Hematopoietic multipotent progenitor cell treated with erythropoietin and hydrocortisone succinate and interleukin-3 and kit ligand, for 4 days (in vitro differentiated cells): ENCODE data around the gene BMI1.

ENCODE experiments used
- DNase-seq: peaks from one replicate; pipeline ENCODE4 v3.0.0-alpha.2; 2015

BMI1 gene

DNA sequence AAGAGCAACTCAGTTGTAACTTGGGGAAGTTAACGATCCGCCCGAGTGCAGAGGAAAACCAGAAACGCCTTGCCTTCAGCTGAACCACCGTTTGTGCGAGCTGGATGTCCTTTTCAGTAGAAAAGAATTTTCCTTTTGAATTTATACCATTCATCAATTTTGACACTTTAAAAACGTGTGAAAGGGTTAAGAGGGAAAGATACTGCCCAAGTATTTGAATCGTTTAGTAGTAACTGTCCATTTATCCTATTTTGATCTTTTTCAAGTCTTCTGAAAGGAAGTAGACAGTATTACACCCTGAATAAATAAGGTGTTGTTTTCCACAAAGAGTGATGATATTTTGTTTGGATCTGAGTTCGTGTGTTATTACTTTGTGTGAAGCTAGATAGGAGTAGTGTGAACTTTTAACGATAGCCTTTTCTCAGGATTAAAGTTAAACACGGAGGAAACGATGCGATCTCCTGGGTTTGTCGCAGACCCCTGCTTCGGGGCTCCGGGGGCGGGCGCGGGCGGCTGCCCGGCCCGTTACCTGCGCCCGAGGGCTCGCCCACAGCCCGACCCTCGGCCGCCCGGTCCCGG is 830 bp upstream of the BMI1 start:
- peak; percentile 64 for DNase-seq

- peak; percentile 81 for DNase-seq
These were observed 441 bp downstream of the BMI1 start for GRCh38 chr10:22321156-22321923.

DNA sequence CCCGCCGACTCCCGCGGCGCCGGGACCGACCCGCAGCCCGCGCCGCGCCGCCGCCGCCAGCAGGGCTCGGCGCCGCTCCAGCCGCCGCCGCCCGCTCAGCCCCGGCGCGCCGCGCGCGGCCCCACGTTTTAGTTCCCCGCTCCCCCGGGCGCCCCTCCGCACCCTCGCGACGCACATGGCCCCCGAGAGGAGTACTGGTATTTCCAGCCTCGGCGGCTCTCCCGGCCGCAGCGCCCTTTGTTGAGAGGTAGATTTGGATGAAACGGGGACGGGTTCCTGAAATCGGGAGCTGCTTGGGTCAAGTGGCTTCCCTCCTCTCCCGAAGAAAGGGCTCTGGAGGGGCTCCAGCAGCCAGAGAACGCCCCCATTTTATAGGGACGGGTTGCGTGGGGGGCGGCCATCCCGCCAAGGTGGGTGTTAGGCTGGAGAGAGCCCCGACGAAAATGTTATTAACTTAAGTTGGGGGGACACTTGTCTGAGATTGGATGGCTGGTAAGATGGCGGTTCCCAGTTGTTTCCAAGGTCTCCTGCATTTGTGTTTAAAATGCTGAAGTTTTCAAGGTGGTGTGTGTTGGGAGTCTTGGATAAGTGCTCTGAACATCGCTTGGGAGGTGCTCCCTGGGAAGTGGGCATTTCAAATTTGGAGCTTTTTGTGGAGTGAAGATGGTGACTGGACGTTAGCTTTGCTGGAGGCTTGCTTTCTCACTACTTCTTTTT is 1.2 kb downstream of the BMI1 start:
- DNase-seq: peak; percentile 44

DNA sequence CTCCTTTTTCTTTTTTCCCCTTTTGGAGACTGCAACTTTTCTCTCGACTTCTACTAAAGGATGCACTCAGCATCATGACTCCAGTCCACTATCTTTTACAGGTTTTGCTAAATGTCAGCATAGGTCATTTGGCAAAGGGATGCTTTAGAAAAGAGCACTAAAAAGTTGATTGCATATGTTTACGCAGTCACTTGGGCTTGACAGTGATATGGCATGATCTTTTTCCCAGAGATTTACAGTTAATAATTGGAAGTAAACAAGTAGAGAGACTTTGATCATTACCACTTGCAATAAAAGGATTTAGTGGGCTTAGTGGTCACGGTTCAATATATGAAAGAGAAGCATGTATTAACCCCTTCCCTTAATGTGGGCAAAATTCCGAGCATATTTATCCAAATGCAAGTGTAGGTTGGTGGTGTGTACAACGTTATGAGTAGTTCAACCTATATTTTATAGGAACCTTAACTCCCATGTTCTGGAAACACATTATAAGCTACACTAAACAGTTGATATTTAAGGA is 1.8 kb downstream of the BMI1 start:
- DNase-seq: no peak

DNA sequence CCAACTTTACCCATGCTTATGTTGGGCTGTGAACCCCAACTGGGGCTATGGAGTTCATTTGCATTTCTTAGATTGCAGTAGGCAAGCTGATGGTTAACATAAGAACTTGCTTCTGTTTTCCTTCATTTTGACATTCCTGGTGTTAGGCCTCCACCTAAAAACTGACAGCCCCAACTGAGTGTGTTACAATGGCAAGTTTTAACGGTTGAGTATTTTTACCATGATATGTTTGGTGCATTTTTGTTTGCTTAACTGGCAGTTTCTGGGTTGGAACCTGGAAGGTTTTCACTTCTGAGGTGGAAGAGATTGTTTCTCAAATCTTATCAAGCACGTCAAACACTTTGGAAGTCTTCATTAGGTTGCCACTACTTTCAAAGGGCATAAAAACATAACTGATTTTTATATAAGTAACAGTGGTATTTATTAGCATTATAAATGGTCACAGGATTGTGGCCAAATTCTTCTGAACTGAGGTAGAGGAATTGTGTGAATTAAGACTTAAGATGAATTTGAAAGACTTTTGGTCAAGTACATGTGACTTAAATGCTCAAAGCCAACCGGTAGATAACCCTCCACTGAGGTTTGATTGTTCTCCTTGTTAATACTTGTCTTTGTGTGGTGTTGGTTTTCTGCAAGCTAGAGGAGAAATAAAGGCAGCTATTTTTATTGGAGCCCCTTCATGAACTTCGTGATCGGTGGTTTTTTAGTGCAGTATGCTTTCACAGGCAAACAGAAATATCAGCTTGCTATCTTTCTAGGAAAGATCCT is 2.8 kb downstream of the BMI1 start:
- DNase-seq: no peak

DNA sequence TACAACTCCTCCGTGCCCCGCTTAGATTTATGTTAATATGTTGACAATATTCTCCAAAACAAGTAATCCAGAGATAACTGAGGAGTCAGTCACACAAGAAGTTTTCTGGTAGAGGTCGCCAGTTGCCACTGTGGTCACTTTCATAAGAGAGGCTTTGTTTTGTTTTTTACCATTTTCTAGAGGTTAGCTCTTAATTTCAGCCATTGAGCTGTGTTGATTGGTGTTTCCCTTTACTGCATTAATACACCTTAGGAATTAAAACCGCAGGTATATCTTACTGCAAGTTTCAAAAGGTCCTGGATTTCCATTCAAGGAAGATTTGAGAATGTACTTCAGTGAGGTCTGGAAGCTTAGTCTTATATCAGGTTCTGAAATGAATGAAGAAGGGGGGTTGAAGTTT is 3.5 kb downstream of the BMI1 start:
- DNase-seq: no peak

DNA sequence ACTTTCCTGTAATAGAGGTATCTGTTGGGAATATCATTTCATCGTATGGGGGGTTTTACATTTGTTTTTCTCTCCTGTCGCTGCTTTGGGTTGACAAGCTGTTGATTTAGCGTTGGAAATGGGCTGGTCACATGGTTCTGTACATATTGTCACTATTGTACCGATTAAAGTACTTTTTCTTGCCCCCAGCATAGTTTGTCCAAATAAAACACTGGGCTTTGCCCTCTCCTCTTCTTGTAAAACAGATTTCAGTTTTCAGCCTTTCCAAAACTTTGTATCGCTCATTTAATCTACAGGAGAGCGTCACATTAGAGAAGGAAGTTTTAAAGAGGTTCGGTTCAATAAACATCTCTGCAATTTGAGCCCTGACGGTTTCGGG is 4.0 kb downstream of the BMI1 start:
- no peak for DNase-seq

- peak; percentile 82 for DNase-seq
These were observed 4.6 kb downstream of the BMI1 start for GRCh38 chr10:22325272-22326144.

DNA sequence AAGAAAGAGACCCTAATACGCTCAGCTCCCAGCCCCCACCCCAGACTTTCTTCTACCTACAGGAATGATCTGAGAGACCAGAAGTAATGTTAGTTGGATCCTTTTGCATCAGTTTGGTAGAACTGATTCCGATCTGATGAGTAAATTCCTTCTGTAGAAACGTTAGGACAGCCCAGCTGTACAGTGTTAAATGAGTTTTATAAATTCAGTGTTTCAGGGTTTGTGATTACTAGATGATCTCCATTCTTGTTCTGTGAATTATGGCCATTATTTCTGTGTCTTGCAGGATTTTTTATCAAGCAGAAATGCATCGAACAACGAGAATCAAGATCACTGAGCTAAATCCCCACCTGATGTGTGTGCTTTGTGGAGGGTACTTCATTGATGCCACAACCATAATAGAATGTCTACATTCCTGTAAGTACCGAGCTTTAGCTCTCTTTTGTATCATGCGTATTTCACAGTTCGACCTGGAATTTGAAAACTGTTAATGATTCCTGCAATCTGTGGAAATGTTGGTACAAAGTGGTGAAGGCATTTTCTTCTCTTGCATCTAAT is 5.3 kb downstream of the BMI1 start:
- DNase-seq: no peak

DNA sequence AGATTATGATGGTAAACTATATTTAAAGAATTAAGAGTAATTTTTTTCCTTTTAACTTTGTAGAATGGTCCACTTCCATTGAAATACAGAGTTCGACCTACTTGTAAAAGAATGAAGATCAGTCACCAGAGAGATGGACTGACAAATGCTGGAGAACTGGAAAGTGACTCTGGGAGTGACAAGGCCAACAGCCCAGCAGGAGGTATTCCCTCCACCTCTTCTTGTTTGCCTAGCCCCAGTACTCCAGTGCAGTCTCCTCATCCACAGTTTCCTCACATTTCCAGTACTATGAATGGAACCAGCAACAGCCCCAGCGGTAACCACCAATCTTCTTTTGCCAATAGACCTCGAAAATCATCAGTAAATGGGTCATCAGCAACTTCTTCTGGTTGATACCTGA is 8.3 kb downstream of the BMI1 start:
- DNase-seq: no peak

GRCh38 chr10:22332116-22332692 is 11.3 kb downstream of the BMI1 start:
- DNase-seq: no peak

- peak; percentile 63 for DNase-seq
These were observed 12.5 kb downstream of the BMI1 start for GRCh38 chr10:22333167-22333974.

DNA sequence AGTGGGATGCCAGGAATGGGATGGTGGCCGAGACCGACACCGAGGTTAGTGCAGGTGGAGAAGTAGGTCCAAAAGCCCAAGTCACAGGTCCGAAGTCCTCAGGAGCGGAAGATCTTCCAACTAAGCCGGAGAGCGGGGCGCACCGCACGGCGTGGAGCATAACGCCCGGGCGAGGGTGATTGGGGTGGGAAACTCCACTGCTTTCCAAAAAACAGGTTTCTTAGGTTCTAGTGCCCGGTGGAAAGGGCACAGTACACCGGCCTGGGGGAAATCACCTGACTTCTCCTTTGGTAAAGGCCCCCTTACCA is 13.0 kb downstream of the BMI1 start:
- no peak for DNase-seq

- DNase-seq: peak; percentile 46
These were observed 13.7 kb downstream of the BMI1 start for GRCh38 chr10:22334414-22335172.

DNA sequence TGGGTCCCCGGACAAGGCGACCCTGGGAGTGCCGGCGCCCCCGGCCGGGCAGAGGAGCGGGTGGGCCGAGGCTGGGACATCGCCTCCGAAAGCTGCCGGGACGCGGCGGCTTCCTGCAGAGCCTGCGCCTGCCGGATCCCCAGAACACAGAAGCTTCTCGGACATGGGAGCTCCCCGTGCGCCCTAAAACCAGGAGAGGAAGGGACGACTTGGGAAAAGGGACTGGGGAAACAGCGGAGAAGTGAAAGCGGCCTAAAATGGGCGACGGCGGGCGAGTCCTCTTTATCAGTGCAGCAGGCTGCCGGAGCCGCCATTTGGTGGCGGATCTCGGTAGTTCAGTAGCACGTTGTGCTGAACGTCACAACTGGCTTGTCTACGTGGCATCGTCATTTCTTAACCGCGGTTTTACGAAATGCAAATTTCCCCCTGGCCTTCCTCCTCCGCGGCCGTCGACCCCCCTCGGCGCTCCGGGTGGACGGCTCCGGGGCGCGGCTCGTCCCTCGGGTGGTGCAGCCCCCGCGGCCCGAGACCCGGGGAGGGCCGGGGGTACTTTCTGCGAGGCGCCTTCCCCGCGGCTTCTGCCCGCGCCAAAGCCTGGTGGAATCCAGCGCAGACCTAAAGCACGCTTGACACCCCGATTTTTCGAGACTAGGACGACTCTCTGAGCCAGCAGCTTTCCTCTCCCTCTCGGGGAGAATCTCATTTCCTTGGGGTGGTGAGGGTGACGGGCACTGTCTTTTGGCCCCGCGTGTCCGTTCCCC is 14.5 kb downstream of the BMI1 start:
- peak; percentile 83 for DNase-seq

DNA sequence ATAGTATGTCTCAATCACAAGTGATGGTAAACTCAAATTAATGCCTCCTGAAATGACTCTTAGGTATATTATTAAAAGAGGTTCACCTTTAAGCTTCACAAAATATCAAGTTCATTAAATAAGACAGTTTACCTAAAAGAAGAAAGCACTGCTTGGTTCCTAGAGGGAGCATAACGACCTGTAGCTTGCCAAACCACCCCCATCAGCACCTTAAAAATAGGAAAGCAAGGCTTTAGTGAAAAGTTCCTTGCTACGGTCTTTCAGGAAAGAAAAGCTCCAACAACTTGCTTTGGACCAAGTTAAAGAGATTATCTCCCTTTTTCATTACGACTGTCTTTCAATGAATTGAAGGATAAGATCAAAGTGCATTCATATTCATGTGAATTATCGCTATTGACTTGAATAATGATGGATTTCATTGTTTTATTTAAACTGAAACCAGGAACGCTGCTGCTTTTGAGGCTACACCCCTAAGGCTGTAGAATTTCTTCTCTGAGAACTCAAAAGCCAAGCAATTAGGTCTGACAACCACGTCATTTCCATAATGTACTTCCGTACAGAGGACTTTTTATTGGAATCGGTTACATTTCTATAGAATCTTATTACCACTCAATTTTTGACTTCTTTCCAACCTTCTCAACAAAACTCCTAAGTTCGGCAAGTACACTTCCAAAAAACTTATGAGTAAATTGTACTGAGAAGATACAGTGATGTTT is 17.4 kb downstream of the BMI1 start:
- DNase-seq: no peak

DNA sequence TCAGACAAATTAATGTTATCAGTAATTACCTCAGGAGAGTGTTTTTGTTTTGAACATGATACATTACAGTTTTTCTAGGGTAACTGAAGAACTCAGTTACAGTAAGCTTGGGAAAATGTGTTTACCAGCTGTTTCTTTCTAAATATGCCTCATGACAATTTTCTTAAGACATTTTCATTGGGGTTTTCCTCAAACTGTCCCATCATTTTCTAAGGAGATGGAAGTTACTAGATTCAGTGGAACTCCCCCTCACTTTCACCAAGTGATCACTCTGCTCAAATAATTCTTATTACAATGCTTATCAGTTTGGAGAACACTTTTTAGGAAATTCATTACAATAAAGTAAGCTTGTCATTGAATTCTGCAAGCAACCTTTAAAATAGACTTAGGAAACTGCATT is 18.0 kb downstream of the BMI1 start:
- DNase-seq: no peak

- DNase-seq: no peak
These were observed 18.9 kb downstream of the BMI1 start for GRCh38 chr10:22339761-22340328.
